Occipital lobe (tissue), 2 donors: Measurements from ENCODE around the gene VBP1. TPM values are rescaled to one million over a fixed set of nuclear protein-coding genes. Genes with fewer than 3 reads are reported as not detected.
"Not testable (repeated sequence)": the region's sequence is repeated elsewhere in the genome, so short reads cannot be mapped to it uniquely, and the experiment has no call there.

Experiments used
- DNase-seq: peaks from one replicate; lab custom pipeline; 2025; lab: John Stamatoyannopoulos, UW
- total RNA-seq: library from RNA; depleted of rRNA; stranded (reverse); fragments of >200 nt; gene quantifications from one replicate; pipeline ENCODE4 v1.2.3, GENCODE V29; 2014

The VBP1 gene, protein sequence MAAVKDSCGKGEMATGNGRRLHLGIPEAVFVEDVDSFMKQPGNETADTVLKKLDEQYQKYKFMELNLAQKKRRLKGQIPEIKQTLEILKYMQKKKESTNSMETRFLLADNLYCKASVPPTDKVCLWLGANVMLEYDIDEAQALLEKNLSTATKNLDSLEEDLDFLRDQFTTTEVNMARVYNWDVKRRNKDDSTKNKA
- 107 TPM for total RNA-seq

DNA sequence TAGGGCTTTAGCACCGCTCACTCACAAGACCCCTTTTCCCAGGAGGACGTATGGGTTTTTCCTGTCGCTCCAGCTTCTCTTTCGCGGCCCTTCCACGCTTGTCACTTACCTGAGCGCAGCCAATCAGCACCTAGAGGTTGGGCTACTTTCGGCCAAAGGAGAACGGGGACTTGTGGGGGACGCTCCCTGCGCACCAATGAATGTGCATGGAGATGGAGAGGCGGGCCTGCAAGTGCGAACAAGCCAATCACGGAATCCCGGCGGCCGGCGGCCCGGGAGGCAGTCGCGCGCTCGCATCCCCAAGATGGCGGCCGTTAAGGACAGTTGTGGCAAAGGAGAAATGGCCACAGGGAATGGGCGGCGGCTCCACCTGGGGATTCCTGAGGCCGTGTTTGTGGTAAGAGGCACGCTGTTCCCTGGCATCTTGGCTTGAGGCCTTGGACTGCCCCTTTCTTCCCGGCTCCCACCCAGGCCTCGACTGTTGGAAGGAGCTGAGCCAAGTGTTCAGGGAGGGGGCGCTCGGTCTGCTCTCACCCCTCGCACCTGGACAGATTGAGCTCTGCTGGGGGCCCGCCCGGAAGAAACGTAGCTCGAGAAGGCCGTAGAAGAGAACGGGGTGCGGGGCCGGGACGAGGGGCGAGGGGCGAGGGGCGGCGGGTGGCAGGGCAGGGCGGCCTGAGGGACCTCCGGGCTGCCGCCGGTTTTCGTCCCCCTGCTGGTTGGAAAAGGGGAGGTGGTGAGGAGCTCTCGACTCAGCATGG, at the start of gene VBP1:
Gene VBP1 (plus strand): TSS at position 282 of the 761 bp plus-strand sequence. CDS start 23 bp downstream, at position 305.
- DNase-seq: peak; percentile 87

DNA sequence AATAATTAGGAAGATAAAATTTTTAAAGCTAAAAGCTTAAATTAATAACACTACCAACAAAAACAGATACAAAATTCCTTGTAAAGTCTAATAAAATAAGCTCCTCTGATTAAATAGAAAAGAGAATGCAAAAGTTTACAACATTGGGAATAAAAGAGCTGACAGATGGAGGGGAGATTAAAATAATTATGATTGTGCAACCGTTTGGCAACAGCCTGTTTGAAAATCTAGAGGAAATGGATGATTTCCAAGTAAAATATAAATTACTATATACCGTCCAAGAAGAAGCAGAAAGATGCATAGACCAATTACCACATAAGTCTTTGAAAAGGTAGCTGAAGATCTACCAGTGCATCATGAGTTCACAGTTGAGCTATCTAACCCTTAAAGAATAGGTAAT, 46.4 kb upstream of the VBP1 start:
- DNase-seq: no peak

DNA sequence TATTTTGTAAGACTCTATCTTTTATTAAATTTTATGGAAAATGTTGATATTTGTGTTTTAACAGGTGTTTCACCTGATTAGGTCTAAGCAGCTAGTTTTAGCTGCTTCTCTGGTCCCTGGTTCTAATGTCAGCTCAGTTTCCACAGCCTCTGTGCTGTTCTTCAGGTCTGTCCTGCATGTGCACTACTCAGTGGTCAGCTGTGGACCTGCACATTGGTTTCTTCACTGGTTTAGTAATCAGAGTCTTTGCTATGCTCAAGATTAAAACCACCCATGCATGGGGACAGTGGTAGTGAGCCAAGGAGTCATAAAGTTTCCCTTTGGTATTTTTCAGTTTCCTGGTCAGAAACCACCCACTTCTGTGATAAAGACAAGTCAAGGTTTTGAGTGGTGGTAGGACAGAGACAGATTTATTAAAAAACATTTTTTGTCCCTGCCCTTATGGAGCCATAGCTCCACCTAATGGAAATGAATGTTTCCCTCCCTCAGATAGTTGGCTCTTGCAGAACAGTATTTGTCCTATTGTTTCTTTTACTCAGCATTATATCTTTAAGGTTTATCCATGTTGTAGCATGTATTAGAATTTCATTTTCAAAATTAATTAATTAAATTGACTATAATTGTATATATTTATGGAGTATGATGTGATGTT, 36.8 kb upstream of the VBP1 start:
- no peak for DNase-seq

DNA sequence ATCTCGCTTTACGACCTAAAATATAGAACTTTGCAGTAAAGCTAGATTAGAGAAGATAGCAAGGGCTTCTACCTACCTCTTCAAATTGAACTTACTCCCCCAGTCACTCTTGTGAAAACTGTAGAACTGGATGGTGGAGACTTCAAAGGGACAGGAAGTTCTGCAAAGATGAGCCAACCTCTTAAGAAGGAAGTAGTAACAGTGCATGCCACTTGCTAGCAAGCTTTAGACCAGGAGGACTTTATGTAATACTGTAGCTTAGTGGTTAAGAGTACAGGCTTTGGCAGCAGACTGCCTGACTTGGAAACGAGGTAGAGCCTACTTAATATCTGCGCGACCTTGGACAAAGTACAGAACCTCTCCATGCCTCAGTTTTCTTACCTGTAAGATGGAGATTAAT, 27.5 kb upstream of the VBP1 start:
- no peak for DNase-seq

DNA sequence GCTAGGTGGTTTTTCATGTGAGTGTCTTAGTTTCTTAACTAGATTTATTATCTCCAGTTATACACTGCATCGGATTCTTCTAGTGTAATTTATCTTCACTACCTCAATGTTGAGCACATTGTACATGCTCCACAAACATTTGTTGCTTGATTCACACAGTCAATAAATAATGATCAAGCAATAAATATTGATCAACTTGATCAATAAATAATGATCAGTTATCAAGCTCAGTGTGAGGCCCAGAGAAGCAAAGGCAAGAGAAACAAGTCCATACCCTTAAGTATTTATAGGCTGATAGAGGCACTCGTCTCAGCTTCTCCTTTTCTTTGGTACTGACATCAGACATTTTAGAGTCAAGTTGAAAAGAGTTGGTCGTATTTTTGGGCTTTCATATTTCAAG, 5.1 kb upstream of the VBP1 start:
- DNase-seq: no peak

DNA sequence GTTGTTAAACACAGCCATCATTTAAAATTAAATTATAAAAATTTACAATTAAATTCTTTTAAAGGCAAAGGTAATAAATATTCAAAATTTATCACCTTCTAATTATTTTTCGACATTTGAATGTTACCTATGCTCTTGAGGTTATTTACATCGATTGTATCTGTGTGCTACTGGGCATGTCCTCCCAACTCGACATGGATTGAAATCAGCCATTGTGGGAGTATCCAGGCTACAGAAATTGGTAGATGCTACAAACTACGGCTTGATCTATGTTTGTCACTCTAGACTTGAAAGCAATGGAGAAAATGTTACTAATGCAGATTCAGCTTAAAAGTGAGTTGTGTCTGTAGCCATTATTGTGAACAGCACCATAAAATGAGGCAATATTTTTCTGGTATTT, 2.5 kb upstream of the VBP1 start:
- no peak for DNase-seq

DNA sequence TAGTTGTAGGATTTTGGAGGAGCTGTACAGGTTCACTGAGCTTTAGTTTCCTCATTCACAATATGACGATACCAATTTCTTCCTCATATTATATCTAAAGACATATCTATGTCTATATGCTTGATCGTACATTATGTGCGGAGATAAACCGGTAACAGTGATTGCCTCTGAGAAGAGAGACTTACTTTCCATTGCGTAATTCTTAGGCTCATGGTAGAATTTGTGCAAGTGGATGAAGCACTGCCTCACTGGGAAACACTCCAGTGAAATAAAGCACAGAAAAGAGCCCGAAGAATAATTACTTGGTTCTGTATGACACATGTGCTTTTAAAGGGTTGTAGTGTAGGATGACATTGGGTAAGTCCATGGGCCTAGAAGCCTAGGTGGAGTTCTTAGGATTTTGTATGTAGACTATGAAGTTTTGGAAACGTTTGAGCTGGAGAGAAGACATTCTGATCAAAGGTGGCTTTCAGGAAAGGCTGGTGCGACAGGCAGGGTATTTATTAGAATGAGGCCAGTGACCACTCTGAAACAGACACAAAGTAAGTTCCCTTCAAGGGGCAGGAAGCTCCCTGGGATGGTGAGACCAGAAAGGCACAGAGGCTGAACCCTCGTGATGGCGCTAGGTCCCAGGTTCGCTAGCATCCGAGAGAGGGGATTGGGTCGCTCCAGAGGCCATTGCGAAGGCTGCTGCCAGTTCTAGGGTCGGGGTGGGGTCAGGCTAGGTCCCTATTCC, 649 bp upstream of the VBP1 start:
- no peak for DNase-seq

DNA sequence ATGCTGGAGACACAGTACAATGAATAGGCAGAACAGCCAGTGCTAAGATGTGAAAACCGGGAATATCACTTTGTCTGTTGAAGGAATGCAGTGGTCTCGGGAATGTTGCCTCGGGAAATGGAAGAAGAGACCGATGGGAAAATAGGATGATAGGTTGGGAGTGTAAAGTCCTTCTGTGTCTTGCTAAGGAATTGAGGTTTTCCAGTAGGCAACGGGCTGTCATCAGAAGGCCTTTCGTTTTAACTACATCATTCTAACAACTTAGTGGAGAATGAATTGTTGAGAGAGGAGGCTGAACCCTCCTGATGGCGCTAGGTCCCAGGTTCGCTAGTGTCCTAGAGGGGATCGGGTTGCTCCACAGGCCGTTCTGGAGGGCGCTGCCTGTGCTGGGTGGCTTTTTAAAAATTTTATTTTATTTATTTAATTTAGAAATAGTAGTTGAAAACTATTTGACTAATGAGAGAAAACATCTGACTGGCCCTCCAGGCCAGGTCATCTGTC, 730 bp downstream of the VBP1 start:
- no peak for DNase-seq

DNA sequence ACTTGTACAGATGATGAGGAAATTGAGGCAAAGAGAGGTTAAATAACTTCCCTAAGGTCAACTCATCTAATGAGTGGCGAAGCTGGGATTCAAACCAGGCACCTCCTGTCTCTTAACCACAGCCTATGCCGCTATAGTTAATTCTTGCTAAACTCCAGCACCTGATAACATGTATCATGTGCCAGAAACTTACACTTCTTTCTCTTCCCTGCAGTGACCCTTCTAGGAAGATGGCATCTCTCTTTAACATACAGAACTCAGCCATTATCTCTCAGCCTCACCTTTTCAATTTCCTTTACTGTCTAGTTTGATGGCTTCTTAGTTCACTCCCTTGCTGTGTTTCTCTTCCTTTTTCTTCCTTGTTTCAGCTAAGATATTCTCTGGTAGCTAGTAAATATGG, 2.5 kb downstream of the VBP1 start:
- DNase-seq: no peak

DNA sequence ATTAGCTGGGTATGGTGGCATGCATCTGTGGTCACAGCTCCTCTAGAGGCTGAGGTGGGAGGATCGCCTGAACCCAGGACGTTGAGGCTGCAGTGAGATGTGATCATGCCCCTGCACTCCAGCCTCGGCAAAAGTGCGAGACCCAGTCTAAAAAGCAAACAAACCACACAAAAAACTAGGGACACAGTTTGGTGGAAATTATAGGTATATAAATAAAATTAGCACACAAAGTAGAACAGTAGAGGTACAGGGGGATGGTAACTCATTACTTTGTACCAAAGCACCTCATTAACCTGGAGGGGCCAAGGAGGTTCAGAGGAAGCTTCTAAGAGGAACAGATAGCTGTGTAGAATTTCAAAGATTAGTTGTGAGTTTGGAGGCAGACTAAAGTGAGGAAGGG, 5.1 kb downstream of the VBP1 start:
- DNase-seq: no peak

DNA sequence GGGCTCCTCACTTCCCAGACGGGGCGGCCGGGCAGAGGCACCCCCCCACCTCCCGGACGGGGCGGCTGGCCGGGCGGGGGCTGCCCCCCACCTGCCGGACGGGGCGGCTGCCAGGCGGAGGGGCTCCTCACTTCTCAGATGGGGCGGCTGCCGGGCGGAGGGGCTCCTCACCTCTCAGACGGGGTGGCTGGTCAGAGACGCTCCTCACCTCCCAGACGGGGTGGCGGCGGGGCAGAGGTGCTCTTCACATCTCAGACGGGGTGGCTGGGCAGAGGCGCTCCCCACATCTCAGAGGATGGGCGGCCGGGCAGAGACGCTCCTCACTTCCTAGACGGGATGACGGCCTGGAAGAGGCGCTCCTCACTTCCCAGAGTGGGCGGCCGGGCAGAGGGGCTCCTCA, 7.5 kb downstream of the VBP1 start:
- DNase-seq: not testable (repeated sequence)

DNA sequence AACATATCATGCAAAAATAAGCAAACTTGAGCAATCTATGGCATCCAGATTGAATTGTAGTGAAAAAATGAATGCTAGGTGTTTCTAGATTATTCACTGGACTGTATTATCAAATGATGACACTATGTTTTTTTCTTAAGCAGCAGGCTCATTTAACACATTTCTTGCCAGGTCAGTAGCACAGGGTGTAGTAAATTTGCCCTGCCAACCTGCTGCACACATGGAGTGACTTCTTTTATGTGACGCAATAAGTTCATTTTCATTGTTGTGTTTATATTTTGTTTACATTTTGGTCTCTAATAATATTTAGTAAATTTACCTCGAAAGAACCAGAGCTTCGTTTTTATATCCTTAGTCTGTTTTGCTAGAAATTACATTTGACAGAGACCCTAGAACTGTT, 9.5 kb downstream of the VBP1 start:
- DNase-seq: no peak

DNA sequence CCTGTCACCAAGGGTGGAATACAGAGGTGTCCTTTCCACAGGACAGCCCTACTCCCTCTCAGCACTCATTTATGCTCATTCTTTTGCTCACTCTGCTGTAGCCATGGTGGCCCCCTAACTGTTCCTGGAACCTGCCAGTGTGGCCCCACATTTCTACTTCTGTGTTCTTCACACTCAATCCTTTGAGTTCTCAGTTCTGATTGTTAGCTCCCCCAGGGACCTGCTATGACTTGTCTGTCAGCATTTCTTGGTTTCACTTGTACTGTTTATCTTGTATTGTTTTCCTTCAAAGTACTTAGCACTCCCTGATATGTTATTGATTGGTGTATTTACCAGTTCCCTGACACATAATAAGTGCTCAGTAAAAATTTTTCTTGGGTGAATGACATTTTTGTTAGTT, 14.9 kb downstream of the VBP1 start:
- DNase-seq: no peak

DNA sequence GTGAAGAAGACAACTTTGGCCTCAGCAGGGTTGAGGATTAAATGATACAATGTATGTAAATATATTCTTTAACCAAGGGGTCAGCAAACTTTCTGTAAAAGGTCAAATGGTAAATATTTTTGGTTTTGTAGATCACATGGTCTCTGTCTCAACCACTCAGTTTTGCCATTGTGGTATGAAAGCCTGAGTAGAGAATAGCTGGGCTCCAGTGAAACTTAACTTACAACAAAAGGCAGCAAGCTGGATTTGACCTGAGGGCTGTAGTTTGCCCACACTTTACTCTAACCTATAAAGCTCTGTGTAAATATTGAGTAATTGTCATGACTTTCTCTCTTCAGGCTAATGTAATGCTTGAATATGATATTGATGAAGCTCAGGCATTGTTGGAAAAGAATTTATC, 19.6 kb downstream of the VBP1 start:
- no peak for DNase-seq

DNA sequence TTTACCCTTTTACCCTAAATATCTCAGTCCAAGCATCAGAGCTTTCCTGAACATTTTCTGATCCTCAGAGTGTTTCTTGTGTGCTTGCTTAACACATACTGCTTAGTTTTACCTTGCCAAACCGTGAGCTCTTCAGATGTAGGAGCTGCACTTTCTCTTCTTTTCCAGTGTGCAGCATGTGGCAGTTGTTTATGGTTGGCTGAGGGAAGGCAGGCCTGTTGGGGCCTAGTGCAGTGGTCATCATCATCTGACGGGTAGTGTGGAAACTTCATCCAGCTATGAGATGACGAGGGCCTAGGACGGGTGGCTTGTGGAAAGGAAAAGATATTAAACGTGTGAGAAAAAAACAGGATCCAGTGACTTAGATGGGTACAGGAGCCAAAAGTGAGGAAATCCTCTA, 21.5 kb downstream of the VBP1 start:
- no peak for DNase-seq

DNA sequence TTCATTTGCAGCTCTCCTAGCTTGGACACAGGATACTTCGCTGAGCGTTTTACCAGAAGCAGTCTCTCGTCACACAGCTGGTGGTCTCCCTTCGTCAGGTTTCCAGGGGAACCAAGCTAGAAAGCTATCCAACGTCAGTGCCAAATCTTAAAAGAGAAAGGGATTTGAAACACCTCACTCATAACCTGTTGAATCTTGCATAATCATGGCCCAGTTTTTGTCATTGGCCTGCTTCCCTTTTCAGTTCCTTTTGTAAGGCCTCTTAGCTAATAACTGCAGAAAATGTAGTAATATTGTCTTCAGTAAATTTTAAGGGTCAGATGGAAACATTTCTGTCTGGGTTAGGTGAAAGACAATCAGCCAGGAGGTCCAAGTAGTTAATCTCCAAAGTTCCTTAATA, 26.0 kb downstream of the VBP1 start:
- no peak for DNase-seq

DNA sequence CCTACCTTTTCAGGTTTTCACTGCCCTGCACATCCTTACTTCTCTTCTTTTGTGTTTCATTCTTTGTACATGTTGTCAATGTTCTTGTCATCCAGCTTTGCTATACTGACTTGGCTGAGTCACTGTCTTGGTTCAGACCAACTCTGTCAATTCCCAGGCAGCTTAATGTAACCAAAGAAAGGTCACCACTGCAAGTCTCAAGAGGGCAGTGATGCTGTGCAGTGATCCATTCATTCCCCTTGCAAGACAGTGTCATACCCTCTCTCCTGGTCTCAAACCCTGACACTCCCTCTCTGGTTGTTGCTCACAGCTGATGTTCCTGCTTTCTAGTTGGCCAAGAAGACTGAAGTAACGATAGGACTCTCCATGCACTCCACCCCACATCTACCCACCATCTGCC, 30.5 kb downstream of the VBP1 start:
- no peak for DNase-seq

DNA sequence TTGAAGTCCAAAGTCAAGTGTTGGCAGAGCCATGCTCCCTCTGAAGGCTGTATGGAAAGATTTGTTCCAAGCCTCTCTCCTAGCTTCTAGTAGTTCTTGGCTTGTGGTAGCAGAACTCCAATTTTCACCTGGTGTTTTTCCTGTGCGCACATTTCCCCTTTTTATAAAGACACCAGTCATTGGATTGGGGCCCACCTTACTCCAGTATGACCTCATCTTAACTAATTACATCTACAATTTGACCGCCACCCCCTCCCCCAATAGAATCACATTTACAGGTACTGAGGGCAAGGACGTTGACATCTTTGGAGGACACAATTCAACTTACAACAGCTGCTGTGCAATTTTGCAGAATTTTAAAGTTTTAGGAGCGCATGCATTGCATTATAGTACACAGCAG, 31.2 kb downstream of the VBP1 start:
- DNase-seq: no peak

DNA sequence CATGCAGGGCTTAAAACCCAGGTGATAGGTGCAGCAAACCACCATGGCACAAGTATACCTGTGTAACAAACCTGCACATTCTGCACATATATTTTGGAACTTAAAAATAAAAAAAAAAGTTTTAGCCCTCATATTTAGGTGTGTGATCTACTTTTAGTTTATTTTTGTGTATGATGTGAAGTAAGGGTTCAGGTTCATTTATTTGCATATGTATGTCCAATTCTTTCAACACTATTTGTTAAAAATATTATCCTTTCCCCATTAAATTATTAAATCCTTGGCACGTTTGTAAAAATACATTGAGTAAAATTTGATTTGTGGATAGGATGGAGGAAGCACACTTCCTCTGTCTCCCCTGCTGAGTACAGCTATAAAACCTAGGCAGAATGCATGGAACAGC, 35.1 kb downstream of the VBP1 start:
- DNase-seq: no peak

DNA sequence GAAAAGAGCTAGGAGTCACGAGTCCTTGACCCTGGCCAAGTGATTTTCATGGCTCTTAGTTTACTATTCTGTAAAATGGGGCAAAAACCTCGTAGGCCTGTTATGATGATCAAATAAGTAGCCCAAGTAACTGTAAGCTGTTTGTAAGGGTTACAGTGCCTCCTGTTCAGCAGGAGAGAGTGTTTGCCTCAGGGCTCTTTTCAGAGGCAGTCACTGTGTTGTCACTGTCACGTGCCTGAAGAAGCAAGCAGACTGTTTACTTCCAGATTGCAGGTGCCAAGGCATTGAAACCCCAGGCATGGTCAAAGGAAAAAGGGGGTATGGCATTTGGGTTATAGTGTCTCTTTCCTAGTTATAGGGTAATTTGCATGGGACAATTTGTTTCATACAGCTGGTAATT, 43.5 kb downstream of the VBP1 start:
- DNase-seq: no peak

DNA sequence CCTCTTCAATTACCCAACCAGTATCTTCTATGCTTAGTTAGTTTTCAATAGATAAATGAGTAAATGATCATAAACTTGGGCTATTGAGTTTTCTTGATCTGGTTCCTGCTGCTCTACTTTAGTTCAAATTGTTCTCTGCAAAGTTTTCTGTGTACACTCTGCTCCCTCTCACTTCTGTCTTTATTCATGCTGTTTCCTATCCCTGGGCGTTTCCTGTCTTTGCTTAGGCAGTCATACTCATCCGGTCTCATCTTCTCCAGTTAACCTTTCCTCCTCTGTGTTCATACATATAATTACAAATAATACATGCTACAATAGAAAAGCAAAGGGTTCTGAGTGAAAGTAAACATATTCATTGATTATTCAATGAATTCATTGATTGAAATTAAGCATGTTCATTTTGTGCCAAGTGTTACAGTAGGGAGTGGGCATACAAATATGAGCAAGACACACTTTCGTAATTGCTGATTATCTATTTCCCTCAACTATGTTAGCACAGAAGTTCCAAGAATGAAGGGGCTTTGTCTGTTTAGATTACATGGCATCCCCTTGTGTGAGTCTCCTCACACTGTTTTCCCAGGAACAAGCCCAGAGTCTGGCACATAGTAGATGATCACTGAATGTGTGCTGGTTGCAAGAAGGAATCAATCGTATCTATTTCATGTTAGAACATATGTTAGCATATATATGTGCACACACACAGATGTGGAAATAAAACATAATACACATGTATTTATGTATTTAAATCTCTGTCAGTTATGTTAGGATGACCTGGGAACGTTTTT, 46.9 kb downstream of the VBP1 start:
- no peak for DNase-seq
